NT2/D1 (cell line): ENCODE measurements around the gene SMURF1.

ENCODE experiments used
- DNase-seq: peaks from one replicate; pipeline ENCODE4 v3.0.0-alpha.2; 2011; ENCODE audit warnings: low read depth, low spot score
- H3K27me3 ChIP-seq: 2 replicates; pipeline ENCODE4 v1.6.0; 2011; ENCODE audit warnings: mild to moderate bottlenecking; ENCODE audit not compliant: insufficient read length, insufficient read depth
- H3K36me3 ChIP-seq: 2 replicates; pipeline ENCODE4 v1.6.1; 2011; ENCODE audit warnings: mild to moderate bottlenecking, low read length, mixed read lengths; ENCODE audit not compliant: insufficient read depth, insufficient read length
- H3K4me1 ChIP-seq: 2 replicates; pipeline ENCODE4 v1.5.1; 2011; ENCODE audit not compliant: insufficient read depth, insufficient read length
- H3K4me3 ChIP-seq: 2 replicates; pipeline ENCODE4 v1.5.1; 2011; ENCODE audit warnings: low read depth; ENCODE audit not compliant: insufficient read length
- H3K9ac ChIP-seq: 2 replicates; pipeline ENCODE4 v1.6.0; 2011; ENCODE audit warnings: low read depth; ENCODE audit not compliant: insufficient read length
- H3K9me3 ChIP-seq: 2 replicates; pipeline ENCODE4 v1.5.1; 2011; ENCODE audit warnings: mild to moderate bottlenecking, low read length; ENCODE audit not compliant: insufficient read depth
- SUZ12 ChIP-seq: IDR thresholded peaks from 2 replicates; pipeline ENCODE4 v1.6.1; 2011; ENCODE audit not compliant: insufficient read length, insufficient read depth; ENCODE audit errors: extremely low read depth
- YY1 ChIP-seq: IDR thresholded peaks from 2 replicates; pipeline ENCODE4 v1.6.1; 2011; ENCODE audit not compliant: insufficient read length, insufficient read depth
- ZNF274 ChIP-seq: IDR thresholded peaks from 2 replicates; pipeline ENCODE4 v1.6.1; 2011; ENCODE audit warnings: mild to moderate bottlenecking, low read depth, low read length

The SMURF1 gene

GRCh38 chr7:99083733-99084132, 60.2 kb downstream of the SMURF1 start:
- no peaks in the 10 kb centered on the region for H3K27me3 ChIP-seq
- peaks cover 3% of the 10 kb centered on the region for H3K4me1 ChIP-seq
- no peaks in the 10 kb centered on the region for H3K36me3 ChIP-seq
- H3K9me3 ChIP-seq, result no peaks in the 10 kb centered on the region
- TF ChIP-seq ZNF274 (no peak), SUZ12 (no peak), YY1 (no peak)
- no peak overlapping the region for H3K4me3 ChIP-seq
- H3K9ac ChIP-seq, result no peak overlapping the region
- no peak for DNase-seq

- Histone ChIP-seq H3K9me3 (no peaks in the 10 kb centered on the region), H3K36me3 (no peaks in the 10 kb centered on the region), H3K4me3 (no peak overlapping the region), H3K27me3 (no peaks in the 10 kb centered on the region), H3K4me1 (peaks cover 3% of the 10 kb centered on the region), H3K9ac (no peak overlapping the region)
- no peak for DNase-seq
- TF ChIP-seq ZNF274 (no peak), YY1 (no peak), SUZ12 (no peak)
Measured at GRCh38 chr7:99083068-99083651, 60.7 kb downstream of the SMURF1 start.

- Histone ChIP-seq H3K9me3 (no peaks in the 10 kb centered on the region), H3K36me3 (no peaks in the 10 kb centered on the region), H3K27me3 (no peaks in the 10 kb centered on the region), H3K4me1 (peaks cover 3% of the 10 kb centered on the region), H3K9ac (no peak overlapping the region), H3K4me3 (no peak overlapping the region)
- DNase-seq, result no peak
- TF ChIP-seq ZNF274 (no peak), YY1 (no peak), SUZ12 (no peak)
Measured at GRCh38 chr7:99080679-99081078, 63.2 kb downstream of the SMURF1 start.

- Histone ChIP-seq H3K27me3 (no peaks in the 10 kb centered on the region), H3K36me3 (no peaks in the 10 kb centered on the region), H3K9me3 (no peaks in the 10 kb centered on the region), H3K4me1 (peaks cover 3% of the 10 kb centered on the region), H3K4me3 (no peak overlapping the region), H3K9ac (no peak overlapping the region)
- no peak for DNase-seq
- TF ChIP-seq YY1 (no peak), SUZ12 (no peak), ZNF274 (no peak)
Measured at GRCh38 chr7:99079104-99079503, 64.8 kb downstream of the SMURF1 start.

GRCh38 chr7:99078416-99078815, 65.5 kb downstream of the SMURF1 start:
- TF ChIP-seq ZNF274, result no peak
- TF ChIP-seq SUZ12, result no peak
- TF ChIP-seq YY1, result no peak
- H3K36me3 ChIP-seq, result no peaks in the 10 kb centered on the region
- H3K9ac ChIP-seq, result no peak overlapping the region
- H3K27me3 ChIP-seq, result no peaks in the 10 kb centered on the region
- H3K9me3 ChIP-seq, result no peaks in the 10 kb centered on the region
- no peak overlapping the region for H3K4me3 ChIP-seq
- DNase-seq, result no peak
- H3K4me1 ChIP-seq, result peaks cover 3% of the 10 kb centered on the region

GRCh38 chr7:99076615-99077014, 67.3 kb downstream of the SMURF1 start:
- TF ChIP-seq YY1, result no peak
- TF ChIP-seq ZNF274, result no peak
- no peak for TF ChIP-seq SUZ12
- no peak overlapping the region for H3K9ac ChIP-seq
- H3K36me3 ChIP-seq, result no peaks in the 10 kb centered on the region
- no peak overlapping the region for H3K4me3 ChIP-seq
- no peak for DNase-seq
- peaks cover 3% of the 10 kb centered on the region for H3K4me1 ChIP-seq
- no peaks in the 10 kb centered on the region for H3K27me3 ChIP-seq
- H3K9me3 ChIP-seq, result no peaks in the 10 kb centered on the region

- TF ChIP-seq SUZ12 (no peak), ZNF274 (no peak)
Measured at GRCh38 chr7:99073839-99074446, 70.0 kb downstream of the SMURF1 start.

More at GRCh38 chr7:99073839-99074446, 70.0 kb downstream of the SMURF1 start:
- no peaks in the 10 kb centered on the region for H3K36me3 ChIP-seq
- H3K4me3 ChIP-seq, result no peak overlapping the region
- H3K27me3 ChIP-seq, result no peaks in the 10 kb centered on the region
- no peaks in the 10 kb centered on the region for H3K9me3 ChIP-seq
- H3K4me1 ChIP-seq, result peaks cover under 1% of the 10 kb centered on the region
- no peak for DNase-seq
- H3K9ac ChIP-seq, result no peak overlapping the region
